ENCODE measurements around the gene ZNF710. TPM values are rescaled to one million over a fixed set of nuclear protein-coding genes. Genes with fewer than 3 reads are reported as not detected.

ZNF710 gene
- total and polyA plus RNA-seq, 2 of the 13 experiments (the other 11 are each of a cell fraction or from before 2014, with no cell fraction given) = 4.7 to 20.6 TPM

GRCh38 chr15:90126596-90127435 is 125.7 kb downstream of the ZNF710 start (continued):
- TF ChIP-seq SKIL (CRISPR knock-in tag; IDR thresholded peaks at IDR 0.05; ENCODE audit: borderline replicate concordance) (peak; percentile 81), LCORL (IDR thresholded peaks at IDR 0.05) (no peak), LCORL (CRISPR knock-in tag; IDR thresholded peaks at IDR 0.05) (peak; percentile 80; the same call in 1 of the 2 replicates), PLSCR1 (CRISPR knock-in tag; IDR thresholded peaks at IDR 0.05; ENCODE audit: borderline replicate concordance) (no peak), ETV6 (CRISPR knock-in tag; conservative IDR thresholded peaks at IDR 0.05) (0 out of 2 replicates have a peak, but pooled peaks have one; percentile 52), GATA4 (IDR thresholded peaks at IDR 0.05; ENCODE audit: borderline replicate concordance, low read depth) (peak; percentile 28; the same call in 1 of the 2 replicates), ZNF781 (CRISPR knock-in tag; IDR thresholded peaks at IDR 0.05; ENCODE audit: borderline replicate concordance, not compliant biosample characterization) (no peak), NCOA2 (CRISPR knock-in tag; IDR thresholded peaks at IDR 0.05) (peak; percentile 62; the same call in 1 of the 2 replicates), PITX1 (CRISPR knock-in tag; IDR thresholded peaks at IDR 0.05) (no peak), REXO4 (CRISPR knock-in tag; IDR thresholded peaks at IDR 0.05; ENCODE audit: borderline replicate concordance) (no peak), SALL2 (CRISPR knock-in tag; IDR thresholded peaks at IDR 0.05) (no peak), TCF7 (IDR thresholded peaks at IDR 0.05; ENCODE audit: low read depth) (peak; percentile 17; the same call in 1 of the 2 replicates), TARDBP (CRISPR knock-in tag; IDR thresholded peaks at IDR 0.05) (peak; percentile 60; the same call in 1 of the 2 replicates), ZNF441 (CRISPR knock-in tag; IDR thresholded peaks at IDR 0.05; ENCODE audit: borderline replicate concordance) (peak; percentile 74; the same call in 1 of the 2 replicates), POLR2AphosphoS5 (IDR thresholded peaks at IDR 0.05; ENCODE audit: low read depth, low read length) (no peak), ZBTB34 (CRISPR knock-in tag; IDR thresholded peaks at IDR 0.05) (0 out of 2 replicates have a peak, but pooled peaks have one; percentile 22), PHF20 (CRISPR knock-in tag; IDR thresholded peaks at IDR 0.05) (no peak), ZNF788 (CRISPR knock-in tag; IDR thresholded peaks at IDR 0.05; ENCODE audit: borderline replicate concordance) (peak; percentile 77; the same call in 1 of the 2 replicates), NR2F6 (IDR thresholded peaks at IDR 0.05) (peak; percentile 47; the same call in 1 of the 2 replicates), NR2F6 (CRISPR knock-in tag; IDR thresholded peaks at IDR 0.05) (peak; percentile 89)
- TF ChIP-seq, protein P1, sequence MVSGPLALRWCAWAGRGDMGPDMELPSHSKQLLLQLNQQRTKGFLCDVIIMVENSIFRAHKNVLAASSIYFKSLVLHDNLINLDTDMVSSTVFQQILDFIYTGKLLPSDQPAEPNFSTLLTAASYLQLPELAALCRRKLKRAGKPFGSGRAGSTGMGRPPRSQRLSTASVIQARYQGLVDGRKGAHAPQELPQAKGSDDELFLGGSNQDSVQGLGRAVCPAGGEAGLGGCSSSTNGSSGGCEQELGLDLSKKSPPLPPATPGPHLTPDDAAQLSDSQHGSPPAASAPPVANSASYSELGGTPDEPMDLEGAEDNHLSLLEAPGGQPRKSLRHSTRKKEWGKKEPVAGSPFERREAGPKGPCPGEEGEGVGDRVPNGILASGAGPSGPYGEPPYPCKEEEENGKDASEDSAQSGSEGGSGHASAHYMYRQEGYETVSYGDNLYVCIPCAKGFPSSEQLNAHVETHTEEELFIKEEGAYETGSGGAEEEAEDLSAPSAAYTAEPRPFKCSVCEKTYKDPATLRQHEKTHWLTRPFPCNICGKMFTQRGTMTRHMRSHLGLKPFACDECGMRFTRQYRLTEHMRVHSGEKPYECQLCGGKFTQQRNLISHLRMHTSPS (CRISPR knock-in tag; IDR thresholded peaks at IDR 0.05; ENCODE audit: low read depth) = peak; percentile 60; the same call in 1 of the 2 replicates
- TF ChIP-seq, protein P2, sequence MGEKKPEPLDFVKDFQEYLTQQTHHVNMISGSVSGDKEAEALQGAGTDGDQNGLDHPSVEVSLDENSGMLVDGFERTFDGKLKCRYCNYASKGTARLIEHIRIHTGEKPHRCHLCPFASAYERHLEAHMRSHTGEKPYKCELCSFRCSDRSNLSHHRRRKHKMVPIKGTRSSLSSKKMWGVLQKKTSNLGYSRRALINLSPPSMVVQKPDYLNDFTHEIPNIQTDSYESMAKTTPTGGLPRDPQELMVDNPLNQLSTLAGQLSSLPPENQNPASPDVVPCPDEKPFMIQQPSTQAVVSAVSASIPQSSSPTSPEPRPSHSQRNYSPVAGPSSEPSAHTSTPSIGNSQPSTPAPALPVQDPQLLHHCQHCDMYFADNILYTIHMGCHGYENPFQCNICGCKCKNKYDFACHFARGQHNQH (CRISPR knock-in tag; IDR thresholded peaks at IDR 0.05) = peak; percentile 33; the same call in 1 of the 2 replicates

Data from HepG2 (cell line).